GM12878 (cell line): ENCODE results near the gene SHFL. TPM values are rescaled to one million over a fixed set of nuclear protein-coding genes. Genes with fewer than 3 reads are reported as not detected.

Experiments
- ATAC-seq: fragments of 200-7000 bp; cut with Tn5 transposase; 3 replicates; pipeline ENCODE4 v1.9.1; 2020; ENCODE audit warnings: mild to moderate bottlenecking, moderate library complexity
- BruUV-seq: library from RNA; stranded (reverse); fragments of 400-500 nt; replicated peaks from 2 replicates; lab custom pipeline; 2021; lab: Mats Ljungman, UMichigan
- CTCF ChIA-PET: fragments of 300-600 bp; sonication (Branson Sonifier 250); formaldehyde crosslinking; extraction: SDS; loops from one replicate; lab custom pipeline; 2021; ENCODE audit warnings: inconsistent platforms; lab: Yijun Ruan, JAX
- POLR2A ChIA-PET: fragments of 350-600 bp; formaldehyde crosslinking; extraction: SDS; loops from one replicate; lab custom pipeline; 2021; ENCODE audit warnings: inconsistent platforms; lab: Charles Lee
- RAD21 ChIA-PET: fragments of 300-600 bp; sonication (Branson Sonifier 250); formaldehyde crosslinking; loops from one replicate; lab custom pipeline; 2023; ENCODE audit warnings: antibody characterized with exemption; ENCODE audit not compliant: unreplicated experiment; lab: Charles Lee
- SMC1A ChIA-PET: fragments of 300-600 bp; sonication (Branson Sonifier 250); formaldehyde crosslinking; loops from one replicate; lab custom pipeline; 2023; ENCODE audit not compliant: unreplicated experiment, uncharacterized antibody; lab: Charles Lee
- DNase-seq: peaks from one replicate; pipeline ENCODE4 v3.0.0-alpha.2; 2011; ENCODE audit warnings: low read depth, low spot score
- FAIRE-seq: peaks from 3 replicates; lab custom pipeline; 2011; peaks lifted over from hg19 to GRCh38; lab: Jason Lieb, UNC
- H2AFZ ChIP-seq: 2 replicates; pipeline ENCODE4 v1.6.0; 2011; ENCODE audit warnings: low read depth, low read length, control low read depth; ENCODE audit not compliant: control insufficient read depth
- H3K27ac ChIP-seq: 2 replicates; pipeline ENCODE4 v1.5.1; 2011; ENCODE audit warnings: control low read depth; ENCODE audit not compliant: control insufficient read depth, insufficient read depth
- H3K27me3 ChIP-seq, 2 experiments: replicated peaks in 1 of 2; 2 replicates each; pipeline versions ENCODE4 v1.6.0 to v1.6.1; 2011; ENCODE audit warnings: low read length in 1 of 2; ENCODE audit not compliant: control insufficient read depth in 2 of 2, insufficient read depth in 2 of 2
- H3K36me3 ChIP-seq, 2 experiments: 2 replicates each; pipeline ENCODE4 v1.5.1; 2011; ENCODE audit warnings: low read length in 1 of 2; ENCODE audit not compliant: control insufficient read depth in 2 of 2, insufficient read depth in 2 of 2
- H3K4me1 ChIP-seq: 2 replicates; pipeline ENCODE4 v1.6.1; 2011; ENCODE audit warnings: mild to moderate bottlenecking, low read length, moderate library complexity, mixed read lengths; ENCODE audit not compliant: control insufficient read depth, insufficient read depth
- H3K4me2 ChIP-seq: 2 replicates; pipeline ENCODE4 v1.6.0; 2011; ENCODE audit warnings: control low read depth; ENCODE audit not compliant: control insufficient read depth, insufficient read depth
- H3K4me3 ChIP-seq: fragments of 200-600 bp; sonication (generic); 2 replicates; pipeline ENCODE4 v1.5.1; 2016
- H3K79me2 ChIP-seq: 2 replicates; pipeline ENCODE4 v1.6.0; 2011; ENCODE audit warnings: low read length; ENCODE audit not compliant: control insufficient read depth, insufficient read depth
- H3K9ac ChIP-seq: 2 replicates; pipeline ENCODE4 v1.8.0; 2011; ENCODE audit warnings: low read length, control low read depth, mixed read lengths; ENCODE audit not compliant: control insufficient read depth, insufficient read depth
- H3K9me3 ChIP-seq: replicated peaks from 3 replicates; pipeline ENCODE4 v1.5.1; 2011; ENCODE audit warnings: mild to moderate bottlenecking, low read length; ENCODE audit not compliant: control insufficient read depth, insufficient read depth
- H4K20me1 ChIP-seq: 2 replicates; pipeline ENCODE4 v1.6.0; 2011; ENCODE audit not compliant: control insufficient read depth, insufficient read depth
- BHLHE40 ChIP-seq, 2 experiments: fragments of 450-650 bp in 1 of 2; IDR thresholded peaks; 2 replicates each; pipeline ENCODE4 v1.6.1; 2011 to 2017; ENCODE audit warnings: low read depth in 2 of 2, borderline replicate concordance in 1 of 2, improper control_type of control experiment in 1 of 2, low read length in 1 of 2, mild to moderate bottlenecking in 1 of 2
- EGR1 ChIP-seq, 2 experiments: IDR thresholded peaks; 1 replicate in 1 of 2; 2 replicates in 1 of 2; pipeline ENCODE4 v1.6.1; 2011 to 2012; ENCODE audit warnings: low read depth in 2 of 2, low read length in 2 of 2, borderline replicate concordance in 1 of 2, mild to moderate bottlenecking in 1 of 2, moderate library complexity in 1 of 2
- MEF2A ChIP-seq: IDR thresholded peaks from 2 replicates; pipeline ENCODE4 v1.6.1; 2011; ENCODE audit warnings: low read depth, mild to moderate bottlenecking, low read length, moderate library complexity; ENCODE audit not compliant: insufficient read depth
- NR2C2 ChIP-seq: IDR thresholded peaks from 2 replicates; pipeline ENCODE4 v1.6.1; 2011; ENCODE audit warnings: borderline replicate concordance, low read depth; ENCODE audit not compliant: control insufficient read depth, insufficient read length
- SREBF2 ChIP-seq: IDR thresholded peaks from 2 replicates; pipeline ENCODE4 v1.6.1; 2012; ENCODE audit warnings: mild to moderate bottlenecking, low read length
- SUPT20H ChIP-seq: IDR thresholded peaks from 2 replicates; pipeline ENCODE4 v1.6.1; 2011; ENCODE audit warnings: low read depth, mild to moderate bottlenecking, low read length, moderate library complexity, borderline replicate concordance; ENCODE audit not compliant: control insufficient read depth
- TCF12 ChIP-seq: IDR thresholded peaks from 2 replicates; pipeline ENCODE4 v1.6.1; 2011; ENCODE audit warnings: low read depth, mild to moderate bottlenecking, low read length
- TCF7 ChIP-seq: IDR thresholded peaks from 2 replicates; pipeline ENCODE4 v1.6.1; 2014; ENCODE audit warnings: antibody characterized with exemption, borderline replicate concordance
- WGBS: methylation state at CpG from one replicate; pipeline ENCODE4 v1.1.6; 2016; ENCODE audit warnings: low lambda C conversion rate; ENCODE audit not compliant: insufficient replicate concordance, insufficient coverage; ENCODE audit errors: missing lambda C conversion rate; 5-methylcytosine and 5-hydroxymethylcytosine counted together
- in situ Hi-C: fragments of 300-500 bp; cut with MboI; formaldehyde crosslinking; loops from 9 replicates; pipeline ENCODE4 v1.14.3; 2018; ENCODE audit warnings: mixed read lengths
- intact Hi-C: fragments of 100-400 bp; cut with micrococcal nuclease; formaldehyde crosslinking; loops from one replicate; pipeline ENCODE4 v1.14.2; 2022; ENCODE audit not compliant: unreplicated experiment
- polyA plus RNA-seq, 11 experiments: library from polyadenylated mRNA; depleted of rRNA in 4 of 11; unstranded in 6 of 11; stranded (reverse) in 5 of 11; fragments of >200 nt; fragmentation: Nextera tagmentation in 4 of 11; fragmentation: Illumina TruSeq in 1 of 11; extraction: Ambion mirVana in 4 of 11; extraction: Trizol in 1 of 11; gene quantifications; 1 replicate in 1 of 11; 2 replicates in 10 of 11; pipeline versions ENCODE4 v1.2.1 to v1.2.3, GENCODE V29; 2011 to 2016; ENCODE audit warnings: inconsistent platforms in 2 of 11, missing spikeins in 2 of 11, low read depth in 1 of 11
- total RNA-seq, 4 experiments: library from RNA; depleted of rRNA in 3 of 4; stranded (reverse); fragments of >200 nt in 3 of 4; fragmentation: Illumina TruSeq in 1 of 4; extraction: Trizol in 1 of 4; gene quantifications; 2 replicates each; pipeline versions ENCODE4 v1.2.1 to v1.2.3, GENCODE V29; 2013 to 2021
- TF ChIP-seq, protein P1 (sequence below): fragments of 450-650 bp; IDR thresholded peaks from 2 replicates; pipeline ENCODE4 v1.6.1; 2017; ENCODE audit warnings: mild to moderate bottlenecking, low read depth, inconsistent platforms; ENCODE audit not compliant: poor library complexity, severe bottlenecking
- TF ChIP-seq, protein P2 (sequence below): IDR thresholded peaks from 2 replicates; pipeline ENCODE4 v1.6.1; 2011; ENCODE audit warnings: low read depth, low read length, improper control_type of control experiment, borderline replicate concordance
- TF ChIP-seq, protein P3 (sequence below): fragments of 450-650 bp; IDR thresholded peaks from 2 replicates; pipeline ENCODE4 v1.6.1; 2017; ENCODE audit warnings: mild to moderate bottlenecking
- TF ChIP-seq, protein P4 (sequence below): fragments of 450-650 bp; IDR thresholded peaks from 2 replicates; pipeline ENCODE4 v1.6.1; 2016; ENCODE audit warnings: mild to moderate bottlenecking

Gene SHFL
- total and polyA plus RNA-seq, 10 of the 15 experiments (the other 5 are each of a cell fraction or from before 2014, with no cell fraction given): 8.0 to 83.8 (median 40.7) TPM

DNA sequence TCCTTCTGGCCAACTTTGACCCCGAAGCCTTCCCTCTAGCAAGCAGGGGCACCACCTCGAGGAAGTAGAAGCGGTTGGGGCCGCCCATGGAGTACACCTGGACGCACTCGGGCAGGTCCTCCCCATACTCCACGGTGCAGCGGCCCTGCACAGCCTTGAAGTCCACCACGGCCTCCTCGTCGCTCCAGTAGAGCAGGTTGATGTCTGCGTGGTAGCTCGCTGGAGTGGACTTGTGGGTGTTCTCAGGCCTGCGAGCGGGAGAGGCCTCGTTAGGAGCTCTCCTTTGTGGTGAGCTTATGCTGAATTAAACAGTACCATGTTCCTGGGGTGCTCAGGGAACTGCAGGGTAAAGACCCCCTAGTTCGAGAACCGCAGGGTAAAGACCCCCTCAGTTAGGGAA lies 55.9 kb downstream of the SHFL start:
- H4K20me1 ChIP-seq: no peaks in the 10 kb centered on the region
- in situ Hi-C loops (no loop called here), intact Hi-C loops (no loop called here)
- SMC1A ChIA-PET: interaction anchor here (1.2 kb wide), 1 partner anchor 210 kb away, joined by 4 read pairs; no protein-coding TSS in a partner anchor
- no peak for ATAC-seq
- CTCF ChIA-PET: interaction anchor here (1.0 kb wide), 1 partner anchor 33 kb away, joined by 3 read pairs; no protein-coding TSS in a partner anchor
- H3K27me3 ChIP-seq: no peaks in the 10 kb centered on the region
- 96% methylated on average over 18 of the region's 18 CpGs for WGBS
- POLR2A ChIA-PET: interaction anchor here (1.9 kb wide), 1 partner anchor 11 kb away, joined by 4 read pairs; no protein-coding TSS in a partner anchor
- no peak overlapping the region for H3K4me2 ChIP-seq
- H3K79me2 ChIP-seq: no peaks in the 10 kb centered on the region
- H2AFZ ChIP-seq: no peak overlapping the region
- RAD21 ChIA-PET: interaction anchor here (0.6 kb wide), 1 partner anchor 45 kb away, joined by 3 read pairs; no protein-coding TSS in a partner anchor
- TF ChIP-seq MEF2A: no peak
- no peak for TF ChIP-seq TCF12
- TF ChIP-seq, protein P1, sequence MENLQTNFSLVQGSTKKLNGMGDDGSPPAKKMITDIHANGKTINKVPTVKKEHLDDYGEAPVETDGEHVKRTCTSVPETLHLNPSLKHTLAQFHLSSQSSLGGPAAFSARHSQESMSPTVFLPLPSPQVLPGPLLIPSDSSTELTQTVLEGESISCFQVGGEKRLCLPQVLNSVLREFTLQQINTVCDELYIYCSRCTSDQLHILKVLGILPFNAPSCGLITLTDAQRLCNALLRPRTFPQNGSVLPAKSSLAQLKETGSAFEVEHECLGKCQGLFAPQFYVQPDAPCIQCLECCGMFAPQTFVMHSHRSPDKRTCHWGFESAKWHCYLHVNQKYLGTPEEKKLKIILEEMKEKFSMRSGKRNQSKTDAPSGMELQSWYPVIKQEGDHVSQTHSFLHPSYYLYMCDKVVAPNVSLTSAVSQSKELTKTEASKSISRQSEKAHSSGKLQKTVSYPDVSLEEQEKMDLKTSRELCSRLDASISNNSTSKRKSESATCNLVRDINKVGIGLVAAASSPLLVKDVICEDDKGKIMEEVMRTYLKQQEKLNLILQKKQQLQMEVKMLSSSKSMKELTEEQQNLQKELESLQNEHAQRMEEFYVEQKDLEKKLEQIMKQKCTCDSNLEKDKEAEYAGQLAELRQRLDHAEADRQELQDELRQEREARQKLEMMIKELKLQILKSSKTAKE: no peak
- TF ChIP-seq, protein P2, sequence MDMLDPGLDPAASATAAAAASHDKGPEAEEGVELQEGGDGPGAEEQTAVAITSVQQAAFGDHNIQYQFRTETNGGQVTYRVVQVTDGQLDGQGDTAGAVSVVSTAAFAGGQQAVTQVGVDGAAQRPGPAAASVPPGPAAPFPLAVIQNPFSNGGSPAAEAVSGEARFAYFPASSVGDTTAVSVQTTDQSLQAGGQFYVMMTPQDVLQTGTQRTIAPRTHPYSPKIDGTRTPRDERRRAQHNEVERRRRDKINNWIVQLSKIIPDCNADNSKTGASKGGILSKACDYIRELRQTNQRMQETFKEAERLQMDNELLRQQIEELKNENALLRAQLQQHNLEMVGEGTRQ: no peak
- no peak for TF ChIP-seq NR2C2
- no peak for TF ChIP-seq TCF7
- TF ChIP-seq, protein P3, sequence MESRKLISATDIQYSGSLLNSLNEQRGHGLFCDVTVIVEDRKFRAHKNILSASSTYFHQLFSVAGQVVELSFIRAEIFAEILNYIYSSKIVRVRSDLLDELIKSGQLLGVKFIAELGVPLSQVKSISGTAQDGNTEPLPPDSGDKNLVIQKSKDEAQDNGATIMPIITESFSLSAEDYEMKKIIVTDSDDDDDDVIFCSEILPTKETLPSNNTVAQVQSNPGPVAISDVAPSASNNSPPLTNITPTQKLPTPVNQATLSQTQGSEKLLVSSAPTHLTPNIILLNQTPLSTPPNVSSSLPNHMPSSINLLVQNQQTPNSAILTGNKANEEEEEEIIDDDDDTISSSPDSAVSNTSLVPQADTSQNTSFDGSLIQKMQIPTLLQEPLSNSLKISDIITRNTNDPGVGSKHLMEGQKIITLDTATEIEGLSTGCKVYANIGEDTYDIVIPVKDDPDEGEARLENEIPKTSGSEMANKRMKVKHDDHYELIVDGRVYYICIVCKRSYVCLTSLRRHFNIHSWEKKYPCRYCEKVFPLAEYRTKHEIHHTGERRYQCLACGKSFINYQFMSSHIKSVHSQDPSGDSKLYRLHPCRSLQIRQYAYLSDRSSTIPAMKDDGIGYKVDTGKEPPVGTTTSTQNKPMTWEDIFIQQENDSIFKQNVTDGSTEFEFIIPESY: no peak
- no peak for TF ChIP-seq SREBF2
- no peak for TF ChIP-seq SUPT20H
- no peak for TF ChIP-seq EGR1 (IDR thresholded peaks at IDR 0.05; ENCODE audit: borderline replicate concordance in 1 of 2, low read depth in 2 of 2, low read length in 2 of 2)
- TF ChIP-seq, protein P4, sequence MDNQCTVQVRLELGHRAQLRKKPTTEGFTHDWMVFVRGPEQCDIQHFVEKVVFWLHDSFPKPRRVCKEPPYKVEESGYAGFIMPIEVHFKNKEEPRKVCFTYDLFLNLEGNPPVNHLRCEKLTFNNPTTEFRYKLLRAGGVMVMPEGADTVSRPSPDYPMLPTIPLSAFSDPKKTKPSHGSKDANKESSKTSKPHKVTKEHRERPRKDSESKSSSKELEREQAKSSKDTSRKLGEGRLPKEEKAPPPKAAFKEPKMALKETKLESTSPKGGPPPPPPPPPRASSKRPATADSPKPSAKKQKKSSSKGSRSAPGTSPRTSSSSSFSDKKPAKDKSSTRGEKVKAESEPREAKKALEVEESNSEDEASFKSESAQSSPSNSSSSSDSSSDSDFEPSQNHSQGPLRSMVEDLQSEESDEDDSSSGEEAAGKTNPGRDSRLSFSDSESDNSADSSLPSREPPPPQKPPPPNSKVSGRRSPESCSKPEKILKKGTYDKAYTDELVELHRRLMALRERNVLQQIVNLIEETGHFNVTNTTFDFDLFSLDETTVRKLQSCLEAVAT: no peak
- TF ChIP-seq BHLHE40 (IDR thresholded peaks at IDR 0.05; ENCODE audit: borderline replicate concordance in 1 of 2, low read depth in 2 of 2, low read length in 1 of 2): no peak
- H3K4me3 ChIP-seq: no peak overlapping the region
- H3K9me3 ChIP-seq: no peaks in the 10 kb centered on the region
- BruUV-seq: no TSS peak
- no peaks in the 10 kb centered on the region for H3K4me1 ChIP-seq
- no peak for FAIRE-seq
- H3K36me3 ChIP-seq: peaks cover 58 to 76% of the 10 kb centered on the region in 2 experiments
- no peak for DNase-seq
- no peak overlapping the region for H3K27ac ChIP-seq
- no peak overlapping the region for H3K9ac ChIP-seq
